ENCODE results near the gene SERTAD4.

The SERTAD4 gene

GRCh38 chr1:210241121-210241520 is 8.5 kb downstream of the SERTAD4 start:
- peaks cover 0 to 2% of the 10 kb centered on the region in 2 donors for H3K36me3 ChIP-seq (replicated peaks in 1 of 2; ENCODE audit: control insufficient read depth in 2 of 2, insufficient read depth in 2 of 2, low read length in 2 of 2)
- no peak overlapping the region for H3K9ac ChIP-seq (ENCODE audit: low read depth, low read length, poor library complexity)
- no peak for DNase-seq (ENCODE audit: low spot score)
- WGBS, 2 donors (ENCODE audit: extremely low coverage in 2 of 2, insufficient read length in 2 of 2, insufficient replicate concordance in 1 of 2), result no CpG with 5 or more reads among the region's 5 CpGs
- H2BK12ac ChIP-seq (ENCODE audit: low read length), result no peak overlapping the region
- H3K9me3 ChIP-seq (replicated peaks in 1 of 2; ENCODE audit: control insufficient read depth in 2 of 2, insufficient read depth in 1 of 2, low read depth in 1 of 2, low read length in 2 of 2), result no peaks in the 10 kb centered on the region
- H3K4me3 ChIP-seq (ENCODE audit: low read length in 2 of 2), result no peak overlapping the region
- no peak overlapping the region for H2AFZ ChIP-seq (ENCODE audit: low read length)
- no peak overlapping the region for H3K4me2 ChIP-seq (ENCODE audit: insufficient read depth, low read length, poor library complexity, severe bottlenecking)
- no peak overlapping the region for H4K91ac ChIP-seq (ENCODE audit: low read depth, low read length, poor library complexity)
- no peak overlapping the region for H3K18ac ChIP-seq (ENCODE audit: low read length)
- no peak overlapping the region for H2BK5ac ChIP-seq (ENCODE audit: low read length)
- H3K79me1 ChIP-seq (ENCODE audit: low read depth, low read length), result no peaks in the 10 kb centered on the region
- no peak overlapping the region for H3K23ac ChIP-seq (ENCODE audit: low read depth, low read length, poor library complexity)
- H3K27ac ChIP-seq (replicated peaks; ENCODE audit: low read length), result no peak overlapping the region
- peaks cover 0 to 4% (median 0%) of the 10 kb centered on the region in 3 experiments for H3K27me3 ChIP-seq (ENCODE audit: control insufficient read depth in 3 of 3, insufficient read depth in 3 of 3, low read depth in 1 of 3, low read length in 3 of 3)
- H2BK15ac ChIP-seq (ENCODE audit: low read length), result no peak overlapping the region
- H4K8ac ChIP-seq (ENCODE audit: low read depth, low read length), result no peak overlapping the region
- no peak overlapping the region for H2BK120ac ChIP-seq (ENCODE audit: low read depth, low read length)
- no peak overlapping the region for H2AK5ac ChIP-seq (ENCODE audit: low read depth, low read length)
- no peak overlapping the region for H3K14ac ChIP-seq (ENCODE audit: low read length)
- H3K4ac ChIP-seq (ENCODE audit: low read length), result no peak overlapping the region
- peaks cover 14 to 15% of the 10 kb centered on the region in 2 donors for H3K4me1 ChIP-seq (ENCODE audit: control insufficient read depth in 2 of 2, insufficient read depth in 1 of 2, low read depth in 1 of 2, low read length in 2 of 2)

GRCh38 chr1:210244746-210245367 is 12.3 kb downstream of the SERTAD4 start:
- Histone ChIP-seq H3K9ac (ENCODE audit: low read depth, low read length, poor library complexity) (no peak overlapping the region), H2BK15ac (ENCODE audit: low read length) (no peak overlapping the region), H2BK12ac (ENCODE audit: low read length) (no peak overlapping the region), H4K91ac (ENCODE audit: low read depth, low read length, poor library complexity) (no peak overlapping the region), H3K36me3 (replicated peaks in 1 of 2; ENCODE audit: control insufficient read depth in 2 of 2, insufficient read depth in 2 of 2, low read length in 2 of 2) (peaks cover 0 to 2% of the 10 kb centered on the region in 2 donors), H3K4ac (ENCODE audit: low read length) (no peak overlapping the region), H3K23ac (ENCODE audit: low read depth, low read length, poor library complexity) (no peak overlapping the region), H3K14ac (ENCODE audit: low read length) (no peak overlapping the region), H3K27ac (replicated peaks; ENCODE audit: low read length) (no peak overlapping the region), H2AFZ (ENCODE audit: low read length) (no peak overlapping the region), H2BK5ac (ENCODE audit: low read length) (no peak overlapping the region), H3K4me2 (ENCODE audit: insufficient read depth, low read length, poor library complexity, severe bottlenecking) (no peak overlapping the region), H2BK120ac (ENCODE audit: low read depth, low read length) (no peak overlapping the region), H3K79me1 (ENCODE audit: low read depth, low read length) (no peaks in the 10 kb centered on the region), H3K18ac (ENCODE audit: low read length) (no peak overlapping the region), H3K27me3 (ENCODE audit: control insufficient read depth in 3 of 3, insufficient read depth in 3 of 3, low read depth in 1 of 3, low read length in 3 of 3) (no peaks in the 10 kb centered on the region), H4K8ac (ENCODE audit: low read depth, low read length) (no peak overlapping the region), H3K4me3 (ENCODE audit: low read length in 2 of 2) (no peak overlapping the region), H2AK5ac (ENCODE audit: low read depth, low read length) (no peak overlapping the region), H3K4me1 (ENCODE audit: control insufficient read depth in 2 of 2, insufficient read depth in 1 of 2, low read depth in 1 of 2, low read length in 2 of 2) (no peaks in the 10 kb centered on the region), H3K9me3 (replicated peaks in 1 of 2; ENCODE audit: control insufficient read depth in 2 of 2, insufficient read depth in 1 of 2, low read depth in 1 of 2, low read length in 2 of 2) (no peaks in the 10 kb centered on the region)
- DNase-seq (ENCODE audit: low spot score), result no peak
- WGBS, 2 donors (ENCODE audit: extremely low coverage in 2 of 2, insufficient read length in 2 of 2, insufficient replicate concordance in 1 of 2), result no CpG with 5 or more reads among the region's 6 CpGs

- H3K4me3 ChIP-seq (ENCODE audit: low read length in 2 of 2), result no peak overlapping the region
- H3K27me3 ChIP-seq (ENCODE audit: control insufficient read depth in 3 of 3, insufficient read depth in 3 of 3, low read depth in 1 of 3, low read length in 3 of 3), result peaks cover 0 to 4% (median 0%) of the 10 kb centered on the region in 3 experiments
Observed at GRCh38 chr1:210246447-210246846, 13.9 kb downstream of the SERTAD4 start.

GRCh38 chr1:210248341-210248740 is 15.7 kb downstream of the SERTAD4 start:
- Histone ChIP-seq H3K23ac (ENCODE audit: low read depth, low read length, poor library complexity) (no peak overlapping the region), H3K9me3 (replicated peaks in 1 of 2; ENCODE audit: control insufficient read depth in 2 of 2, insufficient read depth in 1 of 2, low read depth in 1 of 2, low read length in 2 of 2) (no peaks in the 10 kb centered on the region), H2AFZ (ENCODE audit: low read length) (no peak overlapping the region), H3K27me3 (ENCODE audit: control insufficient read depth in 3 of 3, insufficient read depth in 3 of 3, low read depth in 1 of 3, low read length in 3 of 3) (peaks cover 0 to 22% (median 0%) of the 10 kb centered on the region in 3 experiments), H4K91ac (ENCODE audit: low read depth, low read length, poor library complexity) (no peak overlapping the region), H3K4me2 (ENCODE audit: insufficient read depth, low read length, poor library complexity, severe bottlenecking) (no peak overlapping the region), H3K9ac (ENCODE audit: low read depth, low read length, poor library complexity) (no peak overlapping the region), H3K27ac (replicated peaks; ENCODE audit: low read length) (no peak overlapping the region), H2BK12ac (ENCODE audit: low read length) (no peak overlapping the region), H3K4me1 (ENCODE audit: control insufficient read depth in 2 of 2, insufficient read depth in 1 of 2, low read depth in 1 of 2, low read length in 2 of 2) (peaks cover 8 to 13% of the 10 kb centered on the region in 2 donors), H3K14ac (ENCODE audit: low read length) (no peak overlapping the region), H2BK5ac (ENCODE audit: low read length) (no peak overlapping the region), H3K4ac (ENCODE audit: low read length) (no peak overlapping the region), H2BK120ac (ENCODE audit: low read depth, low read length) (no peak overlapping the region), H2AK5ac (ENCODE audit: low read depth, low read length) (no peak overlapping the region), H3K18ac (ENCODE audit: low read length) (no peak overlapping the region), H3K79me1 (ENCODE audit: low read depth, low read length) (no peaks in the 10 kb centered on the region), H4K8ac (ENCODE audit: low read depth, low read length) (no peak overlapping the region), H3K36me3 (replicated peaks in 1 of 2; ENCODE audit: control insufficient read depth in 2 of 2, insufficient read depth in 2 of 2, low read length in 2 of 2) (no peaks in the 10 kb centered on the region), H2BK15ac (ENCODE audit: low read length) (no peak overlapping the region), H3K4me3 (ENCODE audit: low read length in 2 of 2) (no peak overlapping the region)
- no CpG with 5 or more reads among the region's 4 CpGs for WGBS, 2 donors (ENCODE audit: extremely low coverage in 2 of 2, insufficient read length in 2 of 2, insufficient replicate concordance in 1 of 2)
- DNase-seq (ENCODE audit: low spot score), result no peak

More at GRCh38 chr1:210246447-210246846, 13.9 kb downstream of the SERTAD4 start:
- H2AK5ac ChIP-seq (ENCODE audit: low read depth, low read length), result no peak overlapping the region
- no peak overlapping the region for H3K4ac ChIP-seq (ENCODE audit: low read length)
- H2BK15ac ChIP-seq (ENCODE audit: low read length), result no peak overlapping the region
- H2BK5ac ChIP-seq (ENCODE audit: low read length), result no peak overlapping the region
- no peaks in the 10 kb centered on the region for H3K9me3 ChIP-seq (replicated peaks in 1 of 2; ENCODE audit: control insufficient read depth in 2 of 2, insufficient read depth in 1 of 2, low read depth in 1 of 2, low read length in 2 of 2)
- H3K4me2 ChIP-seq (ENCODE audit: insufficient read depth, low read length, poor library complexity, severe bottlenecking), result no peak overlapping the region
- no peak overlapping the region for H3K9ac ChIP-seq (ENCODE audit: low read depth, low read length, poor library complexity)
- no peak overlapping the region for H2BK12ac ChIP-seq (ENCODE audit: low read length)
- no peak overlapping the region for H2BK120ac ChIP-seq (ENCODE audit: low read depth, low read length)
- no peak overlapping the region for H2AFZ ChIP-seq (ENCODE audit: low read length)
- H3K23ac ChIP-seq (ENCODE audit: low read depth, low read length, poor library complexity), result no peak overlapping the region
- H3K14ac ChIP-seq (ENCODE audit: low read length), result no peak overlapping the region
- peaks cover 0 to 3% of the 10 kb centered on the region in 2 donors for H3K4me1 ChIP-seq (ENCODE audit: control insufficient read depth in 2 of 2, insufficient read depth in 1 of 2, low read depth in 1 of 2, low read length in 2 of 2)
- WGBS, 2 donors (ENCODE audit: extremely low coverage in 2 of 2, insufficient read length in 2 of 2, insufficient replicate concordance in 1 of 2), result no CpG with 5 or more reads among the region's 6 CpGs
- H4K8ac ChIP-seq (ENCODE audit: low read depth, low read length), result no peak overlapping the region
- DNase-seq (ENCODE audit: low spot score), result no peak
- H3K36me3 ChIP-seq (replicated peaks in 1 of 2; ENCODE audit: control insufficient read depth in 2 of 2, insufficient read depth in 2 of 2, low read length in 2 of 2), result no peaks in the 10 kb centered on the region
- no peak overlapping the region for H3K18ac ChIP-seq (ENCODE audit: low read length)
- H3K79me1 ChIP-seq (ENCODE audit: low read depth, low read length), result no peaks in the 10 kb centered on the region
- no peak overlapping the region for H4K91ac ChIP-seq (ENCODE audit: low read depth, low read length, poor library complexity)
- no peak overlapping the region for H3K27ac ChIP-seq (replicated peaks; ENCODE audit: low read length)
